HEK293 (cell line): ENCODE data around the gene ZNF274.

Source experiments
- ATF2 ChIP-seq: fragments of 450-650 bp; formaldehyde crosslinking; IDR thresholded peaks from 2 replicates; pipeline ENCODE4 v1.5.1; 2016; ENCODE audit warnings: missing biosample characterization, missing genetic modification characterization, low read depth
- EGR2 ChIP-seq: fragments of 450-650 bp; formaldehyde crosslinking; IDR thresholded peaks from 2 replicates; pipeline ENCODE4 v1.5.1; 2016; ENCODE audit warnings: low read depth, missing biosample characterization, missing genetic modification characterization
- FEZF1 ChIP-seq: fragments of 450-650 bp; formaldehyde crosslinking; IDR thresholded peaks from 2 replicates; pipeline ENCODE4 v1.5.1; 2016; ENCODE audit warnings: missing biosample characterization, missing genetic modification characterization
- GLI2 ChIP-seq: fragments of 450-650 bp; formaldehyde crosslinking; IDR thresholded peaks from 2 replicates; pipeline ENCODE4; 2017; ENCODE audit warnings: missing biosample characterization, missing genetic modification characterization, low read depth, borderline replicate concordance
- GLIS1 ChIP-seq: fragments of 450-650 bp; formaldehyde crosslinking; IDR thresholded peaks from 2 replicates; pipeline ENCODE4 v1.5.1; 2016; ENCODE audit warnings: missing biosample characterization, missing genetic modification characterization
- GLIS2 ChIP-seq: fragments of 450-650 bp; formaldehyde crosslinking; IDR thresholded peaks from 2 replicates; pipeline ENCODE4 v1.5.1; 2016; ENCODE audit warnings: missing biosample characterization, missing genetic modification characterization
- INSM2 ChIP-seq: fragments of 450-650 bp; formaldehyde crosslinking; IDR thresholded peaks from 2 replicates; pipeline ENCODE4 v1.5.1; 2016; ENCODE audit warnings: missing biosample characterization, missing genetic modification characterization
- KLF9 ChIP-seq: fragments of 450-650 bp; formaldehyde crosslinking; IDR thresholded peaks from 2 replicates; pipeline ENCODE4 v1.5.1; 2016; ENCODE audit warnings: missing biosample characterization, missing genetic modification characterization, low read depth
- PATZ1 ChIP-seq: fragments of 450-650 bp; formaldehyde crosslinking; IDR thresholded peaks from 2 replicates; pipeline ENCODE4 v1.5.1; 2016; ENCODE audit warnings: missing biosample characterization, missing genetic modification characterization
- PRDM1 ChIP-seq: fragments of 450-650 bp; formaldehyde crosslinking; IDR thresholded peaks from 2 replicates; pipeline ENCODE4; 2016; ENCODE audit warnings: missing biosample characterization, missing genetic modification characterization
- SP7 ChIP-seq: fragments of 450-650 bp; formaldehyde crosslinking; IDR thresholded peaks from 2 replicates; pipeline ENCODE4 v1.5.1; 2016; ENCODE audit warnings: missing biosample characterization, missing genetic modification characterization
- ZBTB48 ChIP-seq: fragments of 450-650 bp; formaldehyde crosslinking; IDR thresholded peaks from 2 replicates; pipeline ENCODE4 v1.5.1; 2016; ENCODE audit warnings: missing biosample characterization, missing genetic modification characterization
- ZFP37 ChIP-seq: fragments of 450-650 bp; formaldehyde crosslinking; IDR thresholded peaks from 2 replicates; pipeline ENCODE4 v1.5.1; 2016; ENCODE audit warnings: missing biosample characterization, missing genetic modification characterization
- ZFP41 ChIP-seq: fragments of 450-650 bp; formaldehyde crosslinking; IDR thresholded peaks from 2 replicates; pipeline ENCODE4 v1.5.1; 2016; ENCODE audit warnings: missing biosample characterization, missing genetic modification characterization, borderline replicate concordance
- ZFP69B ChIP-seq: fragments of 450-650 bp; formaldehyde crosslinking; IDR thresholded peaks from 2 replicates; pipeline ENCODE4 v1.5.1; 2016; ENCODE audit warnings: missing biosample characterization, missing genetic modification characterization
- ZNF202 ChIP-seq: fragments of 450-650 bp; formaldehyde crosslinking; IDR thresholded peaks from 2 replicates; pipeline ENCODE4 v1.5.1; 2016; ENCODE audit warnings: missing biosample characterization, missing genetic modification characterization, borderline replicate concordance
- ZNF223 ChIP-seq: fragments of 450-650 bp; formaldehyde crosslinking; IDR thresholded peaks from 2 replicates; pipeline ENCODE4 v1.5.1; 2016; ENCODE audit warnings: missing biosample characterization, missing genetic modification characterization
- ZNF24 ChIP-seq: fragments of 450-650 bp; formaldehyde crosslinking; IDR thresholded peaks from 2 replicates; pipeline ENCODE4 v1.5.1; 2016; ENCODE audit warnings: missing biosample characterization, missing genetic modification characterization
- ZNF292 ChIP-seq: fragments of 450-650 bp; formaldehyde crosslinking; IDR thresholded peaks from 2 replicates; pipeline ENCODE4 v1.5.1; 2016; ENCODE audit warnings: low read depth, missing biosample characterization, missing genetic modification characterization, borderline replicate concordance
- ZNF341 ChIP-seq: fragments of 450-650 bp; formaldehyde crosslinking; IDR thresholded peaks from 2 replicates; pipeline ENCODE4; 2016; ENCODE audit warnings: low read depth, missing biosample characterization, missing genetic modification characterization
- ZNF366 ChIP-seq: fragments of 450-650 bp; formaldehyde crosslinking; conservative IDR thresholded peaks from 2 replicates; pipeline ENCODE4 v1.5.1; 2016; ENCODE audit warnings: missing biosample characterization, missing genetic modification characterization
- ZNF549 ChIP-seq: fragments of 450-650 bp; IDR thresholded peaks from 2 replicates; pipeline ENCODE4 v1.5.1; 2018; ENCODE audit warnings: missing biosample characterization, missing genetic modification characterization, mild to moderate bottlenecking, inconsistent platforms, moderate library complexity
- ZNF558 ChIP-seq: fragments of 450-650 bp; formaldehyde crosslinking; IDR thresholded peaks from 2 replicates; pipeline ENCODE4 v1.5.1; 2016; ENCODE audit warnings: missing biosample characterization, missing genetic modification characterization
- ZNF600 ChIP-seq: fragments of 450-650 bp; formaldehyde crosslinking; IDR thresholded peaks from 2 replicates; pipeline ENCODE4 v1.5.1; 2016; ENCODE audit warnings: missing biosample characterization, missing genetic modification characterization
- ZNF658 ChIP-seq: fragments of 450-650 bp; formaldehyde crosslinking; IDR thresholded peaks from 2 replicates; pipeline ENCODE4; 2016; ENCODE audit warnings: missing biosample characterization, missing genetic modification characterization
- ZNF777 ChIP-seq: fragments of 450-650 bp; formaldehyde crosslinking; IDR thresholded peaks from 2 replicates; pipeline ENCODE4 v1.5.1; 2017; ENCODE audit warnings: missing biosample characterization, missing genetic modification characterization, borderline replicate concordance
- ZNF837 ChIP-seq: fragments of 450-650 bp; formaldehyde crosslinking; IDR thresholded peaks from 2 replicates; pipeline ENCODE4 v1.5.1; 2016; ENCODE audit warnings: missing biosample characterization, missing genetic modification characterization
- TF ChIP-seq, protein P1 (sequence below): fragments of 450-650 bp; formaldehyde crosslinking; IDR thresholded peaks from 2 replicates; pipeline ENCODE4 v1.5.1; 2016; ENCODE audit warnings: missing biosample characterization, missing genetic modification characterization
- TF ChIP-seq, protein P2 (sequence below): fragments of 450-650 bp; formaldehyde crosslinking; IDR thresholded peaks from 2 replicates; pipeline ENCODE4 v1.5.1; 2016; ENCODE audit warnings: missing biosample characterization, missing genetic modification characterization
- TF ChIP-seq, protein P3 (sequence below): fragments of 450-650 bp; formaldehyde crosslinking; IDR thresholded peaks from 2 replicates; pipeline ENCODE4 v1.5.1; 2016; ENCODE audit warnings: missing biosample characterization, missing genetic modification characterization
- TF ChIP-seq, protein P4 (sequence below): fragments of 450-650 bp; formaldehyde crosslinking; IDR thresholded peaks from 2 replicates; pipeline ENCODE4; 2016; ENCODE audit warnings: missing biosample characterization, missing genetic modification characterization

Gene ZNF274

GRCh38 chr19:58182989-58183816, at the start of gene ZNF274 (continued):
- TF ChIP-seq ZNF658 (no peak), ZBTB48 (tag by site-specific recombination) (peak; percentile 92), ZNF549 (tag by site-specific recombination) (peak; percentile 40; the same call in 1 of the 2 replicates), ZNF600 (tag by site-specific recombination) (peak; percentile 77; the same call in 1 of the 2 replicates), SP7 (tag by site-specific recombination) (peak; percentile 85), PATZ1 (tag by site-specific recombination) (peak; percentile 97), ZNF292 (tag by site-specific recombination) (no peak), ZNF837 (tag by site-specific recombination) (no peak), ZFP37 (peak; percentile 57), ZNF558 (tag by site-specific recombination) (no peak), ZNF202 (tag by site-specific recombination) (no peak), ZNF366 (tag by site-specific recombination) (no peak), ZFP69B (tag by site-specific recombination) (peak; percentile 19; the same call in 1 of the 2 replicates), ATF2 (tag by site-specific recombination) (no peak), PRDM1 (tag by site-specific recombination) (no peak), EGR2 (tag by site-specific recombination) (peak; percentile 28; the same call in 1 of the 2 replicates), GLI2 (no peak), FEZF1 (no peak), ZNF223 (tag by site-specific recombination) (no peak), KLF9 (peak; percentile 50), GLIS1 (tag by site-specific recombination) (no peak; the same call in none of the 2 replicates), ZNF341 (peak; percentile 96), ZNF24 (tag by site-specific recombination) (peak; percentile 16), GLIS2 (tag by site-specific recombination) (peak; percentile 68; the same call in 1 of the 2 replicates), INSM2 (tag by site-specific recombination) (no peak), ZFP41 (tag by site-specific recombination) (no peak), ZNF777 (tag by site-specific recombination) (peak; percentile 75; the same call in 1 of the 2 replicates)
- TF ChIP-seq, protein P1, sequence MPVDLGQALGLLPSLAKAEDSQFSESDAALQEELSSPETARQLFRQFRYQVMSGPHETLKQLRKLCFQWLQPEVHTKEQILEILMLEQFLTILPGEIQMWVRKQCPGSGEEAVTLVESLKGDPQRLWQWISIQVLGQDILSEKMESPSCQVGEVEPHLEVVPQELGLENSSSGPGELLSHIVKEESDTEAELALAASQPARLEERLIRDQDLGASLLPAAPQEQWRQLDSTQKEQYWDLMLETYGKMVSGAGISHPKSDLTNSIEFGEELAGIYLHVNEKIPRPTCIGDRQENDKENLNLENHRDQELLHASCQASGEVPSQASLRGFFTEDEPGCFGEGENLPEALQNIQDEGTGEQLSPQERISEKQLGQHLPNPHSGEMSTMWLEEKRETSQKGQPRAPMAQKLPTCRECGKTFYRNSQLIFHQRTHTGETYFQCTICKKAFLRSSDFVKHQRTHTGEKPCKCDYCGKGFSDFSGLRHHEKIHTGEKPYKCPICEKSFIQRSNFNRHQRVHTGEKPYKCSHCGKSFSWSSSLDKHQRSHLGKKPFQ (tag by site-specific recombination): no peak
- TF ChIP-seq, protein P2, sequence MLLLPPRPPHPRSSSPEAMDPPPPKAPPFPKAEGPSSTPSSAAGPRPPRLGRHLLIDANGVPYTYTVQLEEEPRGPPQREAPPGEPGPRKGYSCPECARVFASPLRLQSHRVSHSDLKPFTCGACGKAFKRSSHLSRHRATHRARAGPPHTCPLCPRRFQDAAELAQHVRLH (tag by site-specific recombination): peak; percentile 84
- TF ChIP-seq, protein P3, sequence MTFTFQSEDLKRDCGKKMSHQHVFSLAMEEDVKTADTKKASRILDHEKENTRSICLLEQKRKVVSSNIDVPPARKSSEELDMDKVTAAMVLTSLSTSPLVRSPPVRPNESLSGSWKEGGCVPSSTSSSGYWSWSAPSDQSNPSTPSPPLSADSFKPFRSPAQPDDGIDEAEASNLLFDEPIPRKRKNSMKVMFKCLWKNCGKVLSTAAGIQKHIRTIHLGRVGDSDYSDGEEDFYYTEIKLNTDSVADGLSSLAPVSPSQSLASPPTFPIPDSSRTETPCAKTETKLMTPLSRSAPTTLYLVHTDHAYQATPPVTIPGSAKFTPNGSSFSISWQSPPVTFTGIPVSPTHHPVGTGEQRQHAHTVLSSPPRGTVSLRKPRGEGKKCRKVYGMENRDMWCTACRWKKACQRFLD (tag by site-specific recombination): no peak
- TF ChIP-seq, protein P4, sequence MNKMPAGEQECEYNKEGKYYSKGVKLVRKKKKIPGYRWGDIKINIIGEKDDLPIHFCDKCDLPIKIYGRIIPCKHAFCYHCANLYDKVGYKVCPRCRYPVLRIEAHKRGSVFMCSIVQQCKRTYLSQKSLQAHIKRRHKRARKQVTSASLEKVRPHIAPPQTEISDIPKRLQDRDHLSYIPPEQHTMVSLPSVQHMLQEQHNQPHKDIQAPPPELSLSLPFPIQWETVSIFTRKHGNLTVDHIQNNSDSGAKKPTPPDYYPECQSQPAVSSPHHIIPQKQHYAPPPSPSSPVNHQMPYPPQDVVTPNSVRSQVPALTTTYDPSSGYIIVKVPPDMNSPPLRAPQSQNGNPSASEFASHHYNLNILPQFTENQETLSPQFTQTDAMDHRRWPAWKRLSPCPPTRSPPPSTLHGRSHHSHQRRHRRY (tag by site-specific recombination): no peak
